Neuronal stem cell (in vitro differentiated cells): Measurements from ENCODE around the gene PITX2.
A peak's percentile ranks its signal among the peaks of the same experiment; 100 is the strongest.

ENCODE experiments used
- DNase-seq: peaks from one replicate; pipeline ENCODE4 v3.0.0-alpha.2; 2013; ENCODE audit warnings: low spot score
- H2AFZ ChIP-seq: one replicate; pipeline ENCODE4 v1.6.1; 2013; ENCODE audit warnings: mild to moderate bottlenecking, low read length, inconsistent platforms
- H2AK5ac ChIP-seq: 2 replicates; pipeline ENCODE4 v1.6.1; 2013; ENCODE audit warnings: low read depth, mild to moderate bottlenecking, inconsistent platforms, low read length, moderate library complexity, mixed read lengths
- H2BK120ac ChIP-seq: 2 replicates; pipeline ENCODE4 v1.6.1; 2013; ENCODE audit warnings: low read depth, mild to moderate bottlenecking, inconsistent platforms, low read length, moderate library complexity, mixed read lengths
- H2BK12ac ChIP-seq: one replicate; pipeline ENCODE4 v1.6.1; 2013; ENCODE audit warnings: low read length, inconsistent platforms
- H2BK15ac ChIP-seq: 2 replicates; pipeline ENCODE4 v1.6.1; 2013; ENCODE audit warnings: mild to moderate bottlenecking, low read length, inconsistent platforms, mixed read lengths
- H2BK5ac ChIP-seq: one replicate; pipeline ENCODE4 v1.6.1; 2013; ENCODE audit warnings: inconsistent platforms, mild to moderate bottlenecking, low read length, moderate library complexity
- H3K14ac ChIP-seq: one replicate; pipeline ENCODE4 v1.6.1; 2013; ENCODE audit warnings: low read length, inconsistent platforms
- H3K18ac ChIP-seq: 2 replicates; pipeline ENCODE4 v1.6.1; 2013; ENCODE audit warnings: low read length, inconsistent platforms
- H3K23ac ChIP-seq: 2 replicates; pipeline ENCODE4 v1.6.1; 2013; ENCODE audit warnings: low read depth, mild to moderate bottlenecking, mixed read lengths, low read length, inconsistent platforms; ENCODE audit not compliant: poor library complexity
- H3K27ac ChIP-seq: replicated peaks from 3 replicates; pipeline ENCODE4 v1.5.1; 2013; ENCODE audit warnings: low read length, inconsistent platforms
- H3K27me3 ChIP-seq, 3 experiments: 2 replicates each; pipeline ENCODE4 v1.6.1; 2013; ENCODE audit warnings: low read length in 3 of 3, mild to moderate bottlenecking in 2 of 3, inconsistent platforms in 1 of 3, low read depth in 1 of 3, mixed read lengths in 1 of 3, moderate library complexity in 1 of 3; ENCODE audit not compliant: control insufficient read depth in 3 of 3, insufficient read depth in 3 of 3
- H3K36me3 ChIP-seq, 2 donors: replicated peaks in 1 of 2; 2 replicates each; pipeline ENCODE4 v1.6.1; 2013; ENCODE audit warnings: low read length in 2 of 2; ENCODE audit not compliant: control insufficient read depth in 2 of 2, insufficient read depth in 2 of 2
- H3K4ac ChIP-seq: 2 replicates; pipeline ENCODE4 v1.6.1; 2013; ENCODE audit warnings: inconsistent platforms, mild to moderate bottlenecking, low read length, moderate library complexity
- H3K4me1 ChIP-seq, 2 donors: 1 replicate in 1 of 2; 2 replicates in 1 of 2; pipeline ENCODE4 v1.6.1; 2013; ENCODE audit warnings: low read length in 2 of 2, low read depth in 1 of 2; ENCODE audit not compliant: control insufficient read depth in 2 of 2, insufficient read depth in 1 of 2
- H3K4me2 ChIP-seq: one replicate; pipeline ENCODE4 v1.6.1; 2013; ENCODE audit warnings: mild to moderate bottlenecking, low read length, inconsistent platforms; ENCODE audit not compliant: insufficient read depth, poor library complexity, severe bottlenecking
- H3K4me3 ChIP-seq, 2 donors: 2 replicates each; pipeline ENCODE4 v1.5.1; 2013; ENCODE audit warnings: low read length in 2 of 2, mild to moderate bottlenecking in 2 of 2, inconsistent platforms in 1 of 2, moderate library complexity in 1 of 2
- H3K79me1 ChIP-seq: one replicate; pipeline ENCODE4 v1.6.1; 2013; ENCODE audit warnings: low read depth, mild to moderate bottlenecking, inconsistent platforms, low read length, moderate library complexity
- H3K9ac ChIP-seq: one replicate; pipeline ENCODE4 v1.6.1; 2013; ENCODE audit warnings: mild to moderate bottlenecking, low read depth, low read length, inconsistent platforms; ENCODE audit not compliant: poor library complexity
- H3K9me3 ChIP-seq, 2 donors: replicated peaks in 1 of 2; 2 replicates each; pipeline versions ENCODE3 to v1.6.1; 2013; ENCODE audit warnings: low read length in 2 of 2, mild to moderate bottlenecking in 2 of 2, inconsistent platforms in 1 of 2, low read depth in 1 of 2, mixed read lengths in 1 of 2, moderate library complexity in 1 of 2; ENCODE audit not compliant: control insufficient read depth in 2 of 2, insufficient read depth in 1 of 2
- H4K8ac ChIP-seq: one replicate; pipeline ENCODE4 v1.6.1; 2013; ENCODE audit warnings: low read depth, mild to moderate bottlenecking, inconsistent platforms, low read length, moderate library complexity
- H4K91ac ChIP-seq: one replicate; pipeline ENCODE4 v1.6.1; 2013; ENCODE audit warnings: low read length, low read depth, mild to moderate bottlenecking, inconsistent platforms; ENCODE audit not compliant: poor library complexity
- whole genome bisulfite sequencing, 2 donors: extraction: QIAGEN DNeasy Blood & Tissue Kit; methylation state at CpG; one replicate each; pipeline ENCODE4 v1.1.7; 2013; ENCODE audit warnings: missing lambda C conversion rate in 2 of 2, mixed read lengths in 1 of 2; ENCODE audit not compliant: insufficient read length in 2 of 2, insufficient replicate concordance in 1 of 2; ENCODE audit errors: extremely low coverage in 2 of 2; 5-methylcytosine and 5-hydroxymethylcytosine counted together

Gene PITX2

DNA sequence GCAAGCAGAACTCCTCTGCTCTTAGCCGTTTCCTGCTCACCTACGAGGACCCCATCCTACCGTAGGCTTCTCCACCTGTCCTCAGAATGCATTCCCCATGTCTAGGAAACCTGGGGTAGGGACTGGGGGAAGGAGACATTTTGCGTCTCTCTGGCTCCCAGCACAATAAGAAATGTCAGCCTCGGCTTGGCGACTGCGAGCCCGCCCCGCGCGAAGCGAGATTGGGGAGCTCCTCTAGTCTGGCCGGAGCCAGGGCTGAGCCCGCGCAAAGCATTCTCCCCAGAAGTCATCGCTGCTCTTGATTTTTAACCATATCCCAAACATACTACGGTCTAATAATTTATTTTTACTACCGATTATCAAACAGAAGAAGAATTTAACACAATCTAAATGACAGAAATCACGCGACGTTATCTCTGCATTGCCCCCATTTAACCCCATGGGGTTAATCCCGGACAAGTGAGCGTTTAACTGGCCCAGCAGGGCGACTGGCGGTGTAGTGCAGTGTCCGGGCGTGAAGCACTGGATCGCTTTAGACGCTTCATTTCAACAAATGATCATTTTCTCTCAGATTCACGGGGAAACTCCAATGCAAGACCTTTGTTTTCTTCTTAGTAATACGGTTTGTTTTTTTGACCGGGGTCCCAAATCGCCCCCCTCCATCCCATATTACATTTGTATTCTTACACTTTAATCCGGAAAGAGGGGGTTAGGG, 8.0 kb upstream of the PITX2 start:
- Histone ChIP-seq H3K4me2 (no peak overlapping the region), H3K4me1 (peaks cover 0 to 5% of the 10 kb centered on the region in 2 donors), H3K27me3 (peaks cover 43 to 98% (median 93%) of the 10 kb centered on the region in 3 experiments), H4K8ac (no peak overlapping the region), H2BK12ac (no peak overlapping the region), H3K9ac (no peak overlapping the region), H4K91ac (no peak overlapping the region), H3K4me3 (no peak overlapping the region), H3K27ac (no peak overlapping the region), H3K79me1 (no peaks in the 10 kb centered on the region), H3K14ac (no peak overlapping the region), H3K4ac (no peak overlapping the region), H2AFZ (peak overlapping the region; percentile 16), H3K36me3 (no peaks in the 10 kb centered on the region), H3K23ac (no peak overlapping the region), H2BK5ac (no peak overlapping the region), H2BK120ac (no peak overlapping the region), H3K18ac (no peak overlapping the region), H2AK5ac (no peak overlapping the region), H3K9me3 (no peaks in the 10 kb centered on the region), H2BK15ac (no peak overlapping the region)
- DNase-seq: peak; percentile 35
- no CpG with 5 or more reads among the region's 34 CpGs for WGBS, 2 donors

DNA sequence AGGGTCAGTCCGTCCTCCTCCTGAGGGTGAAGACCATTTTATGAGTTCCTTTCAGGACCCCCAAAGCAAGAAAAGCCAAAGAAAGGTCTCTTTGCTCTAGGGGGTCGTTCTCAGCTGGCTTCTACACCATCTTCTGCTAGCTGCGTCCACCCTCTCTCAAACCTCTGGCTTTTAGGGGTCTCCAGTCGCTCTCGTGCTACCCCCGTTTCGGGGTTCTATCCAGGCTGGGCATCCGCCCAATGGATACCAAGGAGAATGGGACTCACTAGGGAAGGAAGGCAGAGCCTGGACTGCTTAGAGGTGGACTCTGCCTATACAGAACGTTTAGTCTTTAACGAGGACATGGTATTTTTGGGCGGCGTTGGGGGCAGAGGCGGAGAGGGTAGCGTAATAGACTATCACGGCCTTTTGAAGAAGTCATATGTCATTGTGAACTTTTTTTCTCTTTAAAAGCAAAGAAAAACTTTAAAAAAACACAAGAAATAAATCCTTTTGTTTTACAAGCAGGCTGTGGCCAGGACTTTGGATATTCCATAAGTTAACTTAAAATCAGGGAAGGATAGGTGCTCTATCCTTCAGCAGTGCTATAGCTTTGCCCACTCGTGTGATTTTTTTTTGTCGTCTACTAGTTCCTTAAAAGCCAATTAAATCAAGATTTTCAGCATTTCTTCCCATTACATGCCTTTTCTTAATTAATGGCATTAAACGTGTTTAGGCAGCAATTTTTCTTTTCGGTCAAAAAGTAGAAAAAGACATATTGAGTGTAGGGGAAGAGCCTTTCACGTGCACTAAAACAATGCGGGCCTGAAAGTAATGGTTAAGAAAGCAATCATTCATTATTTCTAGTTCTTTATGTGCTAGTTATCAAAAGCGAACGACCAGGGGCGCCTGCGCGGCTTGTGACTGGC, 7.2 kb upstream of the PITX2 start:
- Histone ChIP-seq H4K8ac (no peak overlapping the region), H3K27ac (no peak overlapping the region), H2BK12ac (no peak overlapping the region), H3K23ac (no peak overlapping the region), H3K14ac (no peak overlapping the region), H3K18ac (no peak overlapping the region), H3K9me3 (no peaks in the 10 kb centered on the region), H3K27me3 (peaks cover 42 to 99% (median 98%) of the 10 kb centered on the region in 3 experiments), H2AK5ac (no peak overlapping the region), H2BK120ac (no peak overlapping the region), H3K79me1 (no peaks in the 10 kb centered on the region), H2AFZ (peak overlapping the region; percentile 16), H2BK15ac (no peak overlapping the region), H4K91ac (no peak overlapping the region), H2BK5ac (no peak overlapping the region), H3K4me3 (no peak overlapping the region), H3K4me1 (peaks cover 0 to 5% of the 10 kb centered on the region in 2 donors), H3K36me3 (no peaks in the 10 kb centered on the region), H3K4ac (no peak overlapping the region), H3K9ac (no peak overlapping the region), H3K4me2 (no peak overlapping the region)
- no CpG with 5 or more reads among the region's 26 CpGs for WGBS, 2 donors
- no peak for DNase-seq

- no CpG with 5 or more reads among the region's 36 CpGs for WGBS, 2 donors
- no peak overlapping the region for H3K4me2 ChIP-seq
- no peak overlapping the region for H2AFZ ChIP-seq
- no peaks in the 10 kb centered on the region for H3K9me3 ChIP-seq
- no peak for DNase-seq
- no peak overlapping the region for H2BK12ac ChIP-seq
- H3K4ac ChIP-seq: no peak overlapping the region
- no peak overlapping the region for H2AK5ac ChIP-seq
- H4K91ac ChIP-seq: no peak overlapping the region
- H3K9ac ChIP-seq: no peak overlapping the region
- H3K18ac ChIP-seq: no peak overlapping the region
- peaks cover 0 to 5% of the 10 kb centered on the region in 2 donors for H3K4me1 ChIP-seq
- no peaks in the 10 kb centered on the region for H3K36me3 ChIP-seq
- no peak overlapping the region for H2BK5ac ChIP-seq
- no peak overlapping the region for H3K14ac ChIP-seq
- H3K23ac ChIP-seq: no peak overlapping the region
- H3K27ac ChIP-seq: no peak overlapping the region
- H2BK15ac ChIP-seq: no peak overlapping the region
- no peak overlapping the region for H4K8ac ChIP-seq
- H3K79me1 ChIP-seq: no peaks in the 10 kb centered on the region
- no peak overlapping the region for H2BK120ac ChIP-seq
- H3K27me3 ChIP-seq: peaks cover 40 to 98% (median 98%) of the 10 kb centered on the region in 3 experiments
- H3K4me3 ChIP-seq: peak overlapping the region in 1 of 2 donors; percentile 23
Measured at GRCh38 chr4:110629214-110629754, 6.4 kb upstream of the PITX2 start.
